GM19468 (cell line): ENCODE results near the gene FAM114A2.
A peak's percentile ranks its signal among the peaks of the same experiment; 100 is the strongest.
"Not testable (repeated sequence)": the region's sequence is repeated elsewhere in the genome, so short reads cannot be mapped to it uniquely, and the experiment has no call there.

Source experiments
- ATAC-seq: cut with Tn5 transposase; IDR thresholded peaks from one replicate; pipeline ENCODE4 v1.9.1; 2021; ENCODE audit warnings: mild to moderate bottlenecking, moderate library complexity, moderate number of reproducible peaks; ENCODE audit not compliant: unreplicated experiment; ENCODE audit errors: extremely low read depth

FAM114A2 gene

GRCh38 chr5:154038707-154039457 lies at the start of gene FAM114A2, which contains the start of gene MFAP3:
TSS of gene FAM114A2 (minus strand) at chr5:154038910. CDS start at chr5:154034953, 3,957 bp downstream.
TSS of gene MFAP3 (plus strand) at chr5:154038967. CDS start at chr5:154049723, 10,756 bp downstream.
- peak; percentile 96 for ATAC-seq

- ATAC-seq: no peak
These were observed 48.5 kb upstream of the FAM114A2 start for GRCh38 chr5:154087260-154087659.

- no peak for ATAC-seq
These were observed 47.9 kb upstream of the FAM114A2 start for GRCh38 chr5:154086641-154087040.

GRCh38 chr5:154086146-154086545 lies 47.4 kb upstream of the FAM114A2 start:
- no peak for ATAC-seq

GRCh38 chr5:154084062-154084639 lies 45.4 kb upstream of the FAM114A2 start:
- no peak for ATAC-seq

GRCh38 chr5:154081246-154081645 lies 42.5 kb upstream of the FAM114A2 start:
- no peak for ATAC-seq

GRCh38 chr5:154078272-154078671 lies 39.6 kb upstream of the FAM114A2 start:
- ATAC-seq: no peak

- ATAC-seq: no peak
These were observed 39.0 kb upstream of the FAM114A2 start for GRCh38 chr5:154077696-154078095.

- ATAC-seq: no peak
These were observed 37.7 kb upstream of the FAM114A2 start for GRCh38 chr5:154076240-154076922.

GRCh38 chr5:154072414-154073171 lies 33.9 kb upstream of the FAM114A2 start:
- peak; percentile 92 for ATAC-seq

GRCh38 chr5:154071799-154072413 lies 33.2 kb upstream of the FAM114A2 start:
- ATAC-seq: no peak

- ATAC-seq: not testable (repeated sequence)
These were observed 31.1 kb upstream of the FAM114A2 start for GRCh38 chr5:154069854-154070253.

GRCh38 chr5:154065971-154066370 lies 27.3 kb upstream of the FAM114A2 start:
- no peak for ATAC-seq

GRCh38 chr5:154063372-154063771 lies 24.7 kb upstream of the FAM114A2 start:
- no peak for ATAC-seq

GRCh38 chr5:154060606-154061005 lies 21.9 kb upstream of the FAM114A2 start:
- no peak for ATAC-seq

- ATAC-seq: no peak
These were observed 20.9 kb upstream of the FAM114A2 start for GRCh38 chr5:154059583-154059982.

GRCh38 chr5:154059039-154059430 lies 20.3 kb upstream of the FAM114A2 start:
- ATAC-seq: no peak

GRCh38 chr5:154058055-154059038 lies 19.6 kb upstream of the FAM114A2 start:
- ATAC-seq: peak; percentile 62

GRCh38 chr5:154055201-154055600 lies 16.5 kb upstream of the FAM114A2 start:
- ATAC-seq: no peak
